H9 (cell line): Measurements from ENCODE around the gene MSS51. TPM values are rescaled to one million over a fixed set of nuclear protein-coding genes. Genes with fewer than 3 reads are reported as not detected.

Experiments used
- DNase-seq: peaks from one replicate; pipeline ENCODE4 v3.0.0-alpha.2; 2017
- H2AFZ ChIP-seq: one replicate; pipeline ENCODE4 v1.6.1; 2013; ENCODE audit warnings: mild to moderate bottlenecking, low read length, control low read depth, moderate library complexity
- H2AK5ac ChIP-seq: 2 replicates; pipeline ENCODE4 v1.6.1; 2013; ENCODE audit warnings: low read length, control low read depth, mixed read lengths; ENCODE audit not compliant: insufficient read length
- H2BK120ac ChIP-seq: one replicate; pipeline ENCODE4 v1.6.1; 2013; ENCODE audit warnings: low read depth, mild to moderate bottlenecking, low read length, control low read depth, inconsistent platforms; ENCODE audit not compliant: poor library complexity, severe bottlenecking
- H2BK12ac ChIP-seq: 2 replicates; pipeline ENCODE4 v1.6.1; 2013; ENCODE audit warnings: low read length, control low read depth, mixed read lengths, low read depth; ENCODE audit not compliant: insufficient read length
- H2BK15ac ChIP-seq: 2 replicates; pipeline ENCODE4 v1.6.1; 2013; ENCODE audit warnings: low read depth, low read length, control low read depth
- H2BK20ac ChIP-seq: one replicate; pipeline ENCODE4 v1.6.1; 2013; ENCODE audit warnings: low read depth, mild to moderate bottlenecking, low read length, control low read depth, inconsistent platforms; ENCODE audit not compliant: poor library complexity, severe bottlenecking
- H2BK5ac ChIP-seq: 2 replicates; pipeline ENCODE4 v1.6.1; 2013; ENCODE audit warnings: low read length, control low read depth, mixed read lengths; ENCODE audit not compliant: insufficient read length
- H3K14ac ChIP-seq: 2 replicates; pipeline ENCODE4 v1.6.1; 2013; ENCODE audit warnings: low read length, control low read depth; ENCODE audit not compliant: insufficient read depth
- H3K18ac ChIP-seq: 2 replicates; pipeline ENCODE4 v1.6.1; 2013; ENCODE audit warnings: low read depth, mild to moderate bottlenecking, mixed read lengths, low read length, control low read depth; ENCODE audit not compliant: insufficient read length
- H3K23ac ChIP-seq: 2 replicates; pipeline ENCODE4 v1.6.1; 2013; ENCODE audit warnings: low read length, control low read depth, mixed read lengths, low read depth; ENCODE audit not compliant: insufficient read length
- H3K23me2 ChIP-seq: 2 replicates; pipeline ENCODE4 v1.6.1; 2013; ENCODE audit warnings: low read depth, mild to moderate bottlenecking, mixed read lengths, low read length, control low read depth; ENCODE audit not compliant: insufficient read length, poor library complexity, severe bottlenecking
- H3K27ac ChIP-seq: 2 replicates; pipeline ENCODE4 v1.5.1; 2013; ENCODE audit warnings: low read length, control low read depth, mixed read lengths, low read depth; ENCODE audit not compliant: insufficient read length
- H3K27me3 ChIP-seq: 2 replicates; pipeline ENCODE4 v1.6.1; 2013; ENCODE audit warnings: low read length, control low read depth, inconsistent platforms; ENCODE audit not compliant: insufficient read depth
- H3K4ac ChIP-seq: 2 replicates; pipeline ENCODE4 v1.6.1; 2013; ENCODE audit warnings: low read depth, mild to moderate bottlenecking, control low read depth, inconsistent platforms, low read length, moderate library complexity
- H3K4me1 ChIP-seq: 2 replicates; pipeline ENCODE4 v1.6.1; 2013; ENCODE audit warnings: low read length, control low read depth, inconsistent platforms; ENCODE audit not compliant: insufficient read depth
- H3K4me2 ChIP-seq: 2 replicates; pipeline ENCODE4 v1.6.1; 2013; ENCODE audit warnings: low read length, control low read depth, mixed read lengths; ENCODE audit not compliant: insufficient read length, insufficient read depth
- H3K56ac ChIP-seq: 2 replicates; pipeline ENCODE4 v1.6.1; 2013; ENCODE audit warnings: low read depth, mild to moderate bottlenecking, mixed read lengths, low read length, control low read depth; ENCODE audit not compliant: insufficient read length
- H3K79me1 ChIP-seq: 2 replicates; pipeline ENCODE4 v1.6.1; 2013; ENCODE audit warnings: low read depth, mild to moderate bottlenecking, moderate library complexity, low read length, control low read depth, inconsistent platforms; ENCODE audit not compliant: insufficient read depth, poor library complexity, severe bottlenecking
- H3K79me2 ChIP-seq: 2 replicates; pipeline ENCODE4 v1.6.1; 2013; ENCODE audit warnings: low read length, control low read depth, inconsistent platforms; ENCODE audit not compliant: insufficient read depth
- H3K9ac ChIP-seq: 2 replicates; pipeline ENCODE4 v1.6.1; 2013; ENCODE audit warnings: low read length, control low read depth, mixed read lengths; ENCODE audit not compliant: insufficient read length; ENCODE audit errors: extremely low read depth
- H3K9me3 ChIP-seq: one replicate; pipeline ENCODE4 v1.6.1; 2013; ENCODE audit warnings: low read depth, low read length, inconsistent platforms; ENCODE audit not compliant: control insufficient read depth
- H3T11ph ChIP-seq: one replicate; pipeline ENCODE4 v1.6.1; 2013; ENCODE audit warnings: mild to moderate bottlenecking, low read length, control low read depth, inconsistent platforms
- H4K20me1 ChIP-seq: one replicate; pipeline ENCODE4 v1.6.1; 2013; ENCODE audit not compliant: control insufficient read depth, insufficient read length, insufficient read depth
- H4K5ac ChIP-seq: 2 replicates; pipeline ENCODE4 v1.6.1; 2013; ENCODE audit warnings: low read depth, mild to moderate bottlenecking, mixed read lengths, low read length, control low read depth; ENCODE audit not compliant: insufficient read length
- H4K8ac ChIP-seq: replicated peaks from 2 replicates; pipeline ENCODE4 v1.6.1; 2013; ENCODE audit warnings: low read length, control low read depth, mixed read lengths, low read depth; ENCODE audit not compliant: insufficient read length
- H4K91ac ChIP-seq: 2 replicates; pipeline ENCODE4 v1.6.1; 2013; ENCODE audit warnings: low read depth, mild to moderate bottlenecking, moderate library complexity, mixed read lengths, low read length, control low read depth; ENCODE audit not compliant: insufficient read length
- H3K27ac Mint-ChIP-seq, 3 experiments: 2 replicates in 2 of 3; 3 replicates in 1 of 3; pipeline ENCODE4 v1.8.0; 2020 to 2021; ENCODE audit warnings: mixed read lengths in 3 of 3, mild to moderate bottlenecking in 1 of 3, moderate library complexity in 1 of 3
- H3K27me3 Mint-ChIP-seq: 2 replicates; pipeline ENCODE4 v1.8.0; 2021; ENCODE audit warnings: low read depth, mild to moderate bottlenecking, moderate library complexity, mixed read lengths
- H3K36me3 Mint-ChIP-seq, 3 experiments: 2 replicates in 2 of 3; 3 replicates in 1 of 3; pipeline ENCODE4 v1.8.0; 2020 to 2021; ENCODE audit warnings: low read depth in 3 of 3, mixed read lengths in 3 of 3; ENCODE audit not compliant: insufficient read depth in 1 of 3
- H3K4me1 Mint-ChIP-seq, 2 experiments: 2 replicates each; pipeline ENCODE4 v1.8.0; 2020; ENCODE audit warnings: mixed read lengths in 2 of 2
- H3K4me3 Mint-ChIP-seq, 2 experiments: 2 replicates in 1 of 2; 3 replicates in 1 of 2; pipeline ENCODE4 v1.8.0; 2020 to 2021; ENCODE audit warnings: mild to moderate bottlenecking in 2 of 2, mixed read lengths in 2 of 2, moderate library complexity in 1 of 2
- H3K9me3 Mint-ChIP-seq, 2 experiments: 2 replicates in 1 of 2; 3 replicates in 1 of 2; pipeline ENCODE4 v1.8.0; 2020; ENCODE audit warnings: mild to moderate bottlenecking in 2 of 2, mixed read lengths in 2 of 2, moderate library complexity in 1 of 2
- WGBS: extraction: QIAGEN DNeasy Blood & Tissue Kit; methylation state at CpG from one replicate; pipeline ENCODE4 v1.1.7; 2013; ENCODE audit warnings: missing lambda C conversion rate, low lambda C conversion rate, mixed read lengths; ENCODE audit not compliant: insufficient read length; ENCODE audit errors: extremely low coverage; 5-methylcytosine and 5-hydroxymethylcytosine counted together
- total RNA-seq: library from RNA; stranded (reverse); gene quantifications from 2 replicates; pipeline ENCODE4 v1.2.1, GENCODE V29; 2021
- TF ChIP-seq, protein P1 (sequence below): fragments of 200-600 bp; sonication (generic); conservative IDR thresholded peaks from 3 replicates; pipeline ENCODE4 v1.8.0; 2021; ENCODE audit warnings: antibody characterized with exemption, mild to moderate bottlenecking

Gene MSS51
- total RNA-seq, 1 experiment from 2014 or later = 1.9 TPM

DNA sequence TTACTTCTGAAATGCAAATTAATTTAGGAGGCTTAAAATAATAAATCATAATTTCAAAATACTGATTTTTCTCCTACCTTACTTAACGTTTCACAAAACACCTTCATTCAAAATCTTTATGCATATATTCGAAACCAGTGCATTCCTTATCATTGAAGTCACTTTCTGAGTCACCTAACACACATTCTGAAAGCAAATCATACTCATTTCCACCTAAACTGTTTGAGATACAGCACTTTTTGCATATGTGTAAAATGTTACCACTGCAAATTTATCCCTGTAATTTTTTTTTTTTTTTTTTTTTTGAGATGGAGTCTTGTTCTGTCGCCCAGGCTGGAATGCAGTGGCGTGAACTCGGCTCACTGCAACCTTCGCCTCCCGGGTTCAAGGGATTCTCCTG is 46.8 kb upstream of the MSS51 start:
- H3K14ac ChIP-seq = no peak overlapping the region
- H2BK5ac ChIP-seq = no peak overlapping the region
- H3K4me2 ChIP-seq = no peak overlapping the region
- H2AK5ac ChIP-seq = no peak overlapping the region
- no peak overlapping the region for H3K56ac ChIP-seq
- no peaks in the 10 kb centered on the region for H4K20me1 ChIP-seq
- no peak for DNase-seq
- H3K27me3 ChIP-seq = no peaks in the 10 kb centered on the region
- H3K79me2 ChIP-seq = no peaks in the 10 kb centered on the region
- H2BK120ac ChIP-seq = no peak overlapping the region
- H4K91ac ChIP-seq = no peak overlapping the region
- H3K4me1 ChIP-seq = no peaks in the 10 kb centered on the region
- Mint-ChIP-seq H3K4me3 (no peak overlapping the region), H3K27me3 (no peaks in the 10 kb centered on the region), H3K9me3 (no peaks in the 10 kb centered on the region), H3K27ac (no peak overlapping the region; a peak in 1 of 7 replicates), H3K4me1 (no peaks in the 10 kb centered on the region), H3K36me3 (peaks cover 7 to 36% (median 24%) of the 10 kb centered on the region in 3 experiments; a peak in 6 of 7 replicates)
- no peak overlapping the region for H2AFZ ChIP-seq
- no peak overlapping the region for H2BK12ac ChIP-seq
- no peak overlapping the region for H3K9ac ChIP-seq
- H3T11ph ChIP-seq = no peak overlapping the region
- peaks cover 2% of the 10 kb centered on the region for H3K79me1 ChIP-seq
- H3K23me2 ChIP-seq = no peaks in the 10 kb centered on the region
- no peaks in the 10 kb centered on the region for H3K9me3 ChIP-seq
- WGBS = 100% methylated on average over 2 of the region's 7 CpGs
- TF ChIP-seq, protein P1, sequence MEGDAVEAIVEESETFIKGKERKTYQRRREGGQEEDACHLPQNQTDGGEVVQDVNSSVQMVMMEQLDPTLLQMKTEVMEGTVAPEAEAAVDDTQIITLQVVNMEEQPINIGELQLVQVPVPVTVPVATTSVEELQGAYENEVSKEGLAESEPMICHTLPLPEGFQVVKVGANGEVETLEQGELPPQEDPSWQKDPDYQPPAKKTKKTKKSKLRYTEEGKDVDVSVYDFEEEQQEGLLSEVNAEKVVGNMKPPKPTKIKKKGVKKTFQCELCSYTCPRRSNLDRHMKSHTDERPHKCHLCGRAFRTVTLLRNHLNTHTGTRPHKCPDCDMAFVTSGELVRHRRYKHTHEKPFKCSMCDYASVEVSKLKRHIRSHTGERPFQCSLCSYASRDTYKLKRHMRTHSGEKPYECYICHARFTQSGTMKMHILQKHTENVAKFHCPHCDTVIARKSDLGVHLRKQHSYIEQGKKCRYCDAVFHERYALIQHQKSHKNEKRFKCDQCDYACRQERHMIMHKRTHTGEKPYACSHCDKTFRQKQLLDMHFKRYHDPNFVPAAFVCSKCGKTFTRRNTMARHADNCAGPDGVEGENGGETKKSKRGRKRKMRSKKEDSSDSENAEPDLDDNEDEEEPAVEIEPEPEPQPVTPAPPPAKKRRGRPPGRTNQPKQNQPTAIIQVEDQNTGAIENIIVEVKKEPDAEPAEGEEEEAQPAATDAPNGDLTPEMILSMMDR = no peak
- no peak overlapping the region for H3K23ac ChIP-seq
- no peak overlapping the region for H2BK20ac ChIP-seq
- no peak overlapping the region for H2BK15ac ChIP-seq
- no peak overlapping the region for H3K27ac ChIP-seq
- no peak overlapping the region for H4K8ac ChIP-seq
- H3K4ac ChIP-seq = no peak overlapping the region
- no peak overlapping the region for H3K18ac ChIP-seq
- no peak overlapping the region for H4K5ac ChIP-seq
